Large intestine (tissue), 3 donors: ENCODE data around the gene EML5. TPM values are rescaled to one million over a fixed set of nuclear protein-coding genes. Genes with fewer than 3 reads are reported as not detected.

ENCODE experiments used
- DNase-seq, 2 donors: peaks; one replicate each; pipeline versions ENCODE4 v3.0.0 to v3.0.0-alpha.2; 2013
- H3K27ac ChIP-seq: one replicate; pipeline ENCODE4 v1.5.1; 2013; ENCODE audit warnings: low read length
- H3K27me3 ChIP-seq: 2 replicates; pipeline ENCODE4 v1.6.1; 2013; ENCODE audit warnings: low read length; ENCODE audit not compliant: control insufficient read depth, insufficient read depth
- H3K36me3 ChIP-seq: 2 replicates; pipeline ENCODE4 v1.6.1; 2013; ENCODE audit warnings: low read length; ENCODE audit not compliant: control insufficient read depth, insufficient read depth
- H3K4me1 ChIP-seq: one replicate; pipeline ENCODE4 v1.6.1; 2013; ENCODE audit warnings: low read length; ENCODE audit not compliant: control insufficient read depth, insufficient read depth
- H3K4me3 ChIP-seq: one replicate; pipeline ENCODE4 v1.5.1; 2013; ENCODE audit warnings: low read length
- H3K9me3 ChIP-seq: one replicate; pipeline ENCODE4 v1.6.1; 2013; ENCODE audit warnings: mild to moderate bottlenecking, low read depth, low read length, moderate library complexity; ENCODE audit not compliant: control insufficient read depth
- WGBS: methylation state at CpG from one replicate; pipeline ENCODE4 v1.1.5; 2013; ENCODE audit warnings: low lambda C conversion rate; ENCODE audit not compliant: insufficient coverage; 5-methylcytosine and 5-hydroxymethylcytosine counted together
- polyA plus RNA-seq: library from polyadenylated mRNA; unstranded; fragments of 120-200 nt; gene quantifications from one replicate; pipeline ENCODE4 v1.2.1, GENCODE V29; 2013

Gene EML5
- polyA plus RNA-seq, 1 donor = 6.2 TPM

- DNase-seq = no peak
- Histone ChIP-seq H3K27me3 (no peaks in the 10 kb centered on the region), H3K4me3 (no peak overlapping the region), H3K27ac (no peak overlapping the region), H3K36me3 (peaks cover 90% of the 10 kb centered on the region), H3K9me3 (no peaks in the 10 kb centered on the region), H3K4me1 (no peaks in the 10 kb centered on the region)
- WGBS = no CpG with 5 or more reads among the region's 2 CpGs
These were observed 187.2 kb downstream of the EML5 start for GRCh38 chr14:88605594-88605993.

GRCh38 chr14:88604212-88604611 is 188.5 kb downstream of the EML5 start:
- no peak for DNase-seq
- Histone ChIP-seq H3K4me3 (no peak overlapping the region), H3K4me1 (no peaks in the 10 kb centered on the region), H3K27me3 (no peaks in the 10 kb centered on the region), H3K27ac (no peak overlapping the region), H3K36me3 (peaks cover 91% of the 10 kb centered on the region), H3K9me3 (no peaks in the 10 kb centered on the region)

- no peak overlapping the region for H3K4me3 ChIP-seq
- H3K27ac ChIP-seq = no peak overlapping the region
- no peaks in the 10 kb centered on the region for H3K27me3 ChIP-seq
- no peaks in the 10 kb centered on the region for H3K4me1 ChIP-seq
- 95% methylated on average over 4 of the region's 10 CpGs for WGBS
- no peak for DNase-seq
- H3K36me3 ChIP-seq = peaks cover 95% of the 10 kb centered on the region
- H3K9me3 ChIP-seq = no peaks in the 10 kb centered on the region
These were observed 192.9 kb downstream of the EML5 start for GRCh38 chr14:88599761-88600439.

- 100% methylated on average over 4 of the region's 8 CpGs for WGBS
- H3K27me3 ChIP-seq = no peaks in the 10 kb centered on the region
- no peaks in the 10 kb centered on the region for H3K9me3 ChIP-seq
- no peak overlapping the region for H3K27ac ChIP-seq
- DNase-seq = no peak
- no peak overlapping the region for H3K4me3 ChIP-seq
- no peaks in the 10 kb centered on the region for H3K4me1 ChIP-seq
- H3K36me3 ChIP-seq = peaks cover 94% of the 10 kb centered on the region
These were observed 193.4 kb downstream of the EML5 start for GRCh38 chr14:88599326-88599725.

GRCh38 chr14:88598097-88598675 is 194.6 kb downstream of the EML5 start:
- DNase-seq = no peak
- no CpG with 5 or more reads among the region's 2 CpGs for WGBS
- H3K27me3 ChIP-seq = no peaks in the 10 kb centered on the region
- H3K4me1 ChIP-seq = no peaks in the 10 kb centered on the region
- H3K27ac ChIP-seq = no peak overlapping the region
- H3K36me3 ChIP-seq = peaks cover 91% of the 10 kb centered on the region
- H3K4me3 ChIP-seq = no peak overlapping the region
- H3K9me3 ChIP-seq = no peaks in the 10 kb centered on the region

GRCh38 chr14:88597601-88598000 is 195.2 kb downstream of the EML5 start:
- H3K36me3 ChIP-seq = peaks cover 90% of the 10 kb centered on the region
- no peak overlapping the region for H3K4me3 ChIP-seq
- H3K9me3 ChIP-seq = no peaks in the 10 kb centered on the region
- 100% methylated on average over 1 of the region's 4 CpGs for WGBS
- no peaks in the 10 kb centered on the region for H3K27me3 ChIP-seq
- no peak for DNase-seq
- no peak overlapping the region for H3K27ac ChIP-seq
- no peaks in the 10 kb centered on the region for H3K4me1 ChIP-seq

- Histone ChIP-seq H3K27me3 (no peaks in the 10 kb centered on the region), H3K9me3 (no peaks in the 10 kb centered on the region), H3K4me1 (no peaks in the 10 kb centered on the region), H3K27ac (no peak overlapping the region), H3K4me3 (no peak overlapping the region), H3K36me3 (peaks cover 86% of the 10 kb centered on the region)
- no peak for DNase-seq
- whole genome bisulfite sequencing = no CpG with 5 or more reads among the region's 4 CpGs
These were observed 195.7 kb downstream of the EML5 start for GRCh38 chr14:88597038-88597437.

- Histone ChIP-seq H3K36me3 (peaks cover 74% of the 10 kb centered on the region), H3K27ac (no peak overlapping the region), H3K9me3 (no peaks in the 10 kb centered on the region), H3K27me3 (no peaks in the 10 kb centered on the region), H3K4me3 (no peak overlapping the region), H3K4me1 (no peaks in the 10 kb centered on the region)
- DNase-seq = no peak
- WGBS = no CpG with 5 or more reads among the region's 1 CpG
These were observed 200.7 kb downstream of the EML5 start for GRCh38 chr14:88592031-88592430.

GRCh38 chr14:88590173-88590572 is 202.6 kb downstream of the EML5 start:
- Histone ChIP-seq H3K4me3 (no peak overlapping the region), H3K4me1 (no peaks in the 10 kb centered on the region), H3K9me3 (no peaks in the 10 kb centered on the region), H3K27ac (no peak overlapping the region), H3K27me3 (no peaks in the 10 kb centered on the region), H3K36me3 (peaks cover 66% of the 10 kb centered on the region)
- no peak for DNase-seq
- no CpG with 5 or more reads among the region's 4 CpGs for WGBS

GRCh38 chr14:88588081-88588480 is 204.7 kb downstream of the EML5 start:
- no peaks in the 10 kb centered on the region for H3K4me1 ChIP-seq
- no peak for DNase-seq
- H3K4me3 ChIP-seq = no peak overlapping the region
- WGBS = 100% methylated on average over 5 of the region's 5 CpGs
- H3K27me3 ChIP-seq = no peaks in the 10 kb centered on the region
- peaks cover 59% of the 10 kb centered on the region for H3K36me3 ChIP-seq
- no peaks in the 10 kb centered on the region for H3K9me3 ChIP-seq
- H3K27ac ChIP-seq = no peak overlapping the region

- H3K4me1 ChIP-seq = no peaks in the 10 kb centered on the region
- H3K4me3 ChIP-seq = no peak overlapping the region
- peaks cover 58% of the 10 kb centered on the region for H3K36me3 ChIP-seq
- no peak for DNase-seq
- no peaks in the 10 kb centered on the region for H3K27me3 ChIP-seq
- no peaks in the 10 kb centered on the region for H3K9me3 ChIP-seq
- no peak overlapping the region for H3K27ac ChIP-seq
- WGBS = 100% methylated on average over 1 of the region's 3 CpGs
These were observed 208.3 kb downstream of the EML5 start for GRCh38 chr14:88584451-88584850.
